ENCODE measurements around the gene ASXL3. TPM values are rescaled to one million over a fixed set of nuclear protein-coding genes. Genes with fewer than 3 reads are reported as not detected.
A peak's percentile ranks its signal among the peaks of the same experiment; 100 is the strongest.

Gene ASXL3
- total RNA-seq, 1 experiment from 2014 or later: 0.20 TPM

- DNase-seq (ENCODE audit: extremely low read depth, low read depth): no peak
These were observed 133.5 kb downstream of the ASXL3 start for GRCh38 chr18:33711514-33711913.

DNA sequence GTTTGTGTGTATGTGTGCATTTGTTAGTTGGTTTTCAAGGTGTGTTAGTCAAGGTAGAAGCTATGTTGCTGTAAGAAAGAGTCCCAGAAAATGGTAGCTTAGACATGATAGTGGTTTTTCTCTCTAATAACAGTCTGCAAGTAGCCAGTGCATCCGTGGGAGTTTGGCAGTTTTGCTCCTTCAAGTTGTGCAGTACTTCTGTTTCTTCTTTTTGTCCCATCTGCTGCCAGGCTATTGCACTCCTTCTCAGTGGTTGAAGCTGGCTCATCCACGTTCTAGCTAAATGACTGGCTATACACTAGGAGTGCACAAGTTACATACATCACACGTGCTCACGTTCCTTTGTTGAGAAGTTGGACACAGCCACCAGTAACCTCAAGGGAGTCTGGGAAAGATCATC, 134.7 kb downstream of the ASXL3 start:
- DNase-seq (ENCODE audit: extremely low read depth, low read depth): no peak

GRCh38 chr18:33716061-33716683, 138.2 kb downstream of the ASXL3 start:
- DNase-seq (ENCODE audit: extremely low read depth, low read depth): no peak

DNA sequence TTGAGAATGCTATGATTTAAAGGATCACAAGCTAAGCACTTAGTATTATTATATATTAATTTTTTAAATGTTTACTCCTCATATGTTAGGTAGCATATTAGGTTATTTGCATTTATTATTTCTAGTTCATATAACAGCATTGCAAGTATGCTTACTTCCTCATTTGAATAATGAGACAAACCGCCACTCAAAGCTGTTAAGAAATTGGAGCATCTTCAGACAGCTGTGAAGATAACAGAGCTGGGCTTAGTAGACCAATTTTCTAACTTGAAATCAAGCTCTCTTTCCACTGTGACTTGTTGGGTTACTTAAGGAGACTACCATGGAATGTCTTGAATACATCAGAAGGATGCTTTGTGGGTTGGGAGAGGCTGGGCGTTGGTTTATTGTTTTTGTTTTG, 139.3 kb downstream of the ASXL3 start:
- DNase-seq (ENCODE audit: extremely low read depth, low read depth): no peak

DNA sequence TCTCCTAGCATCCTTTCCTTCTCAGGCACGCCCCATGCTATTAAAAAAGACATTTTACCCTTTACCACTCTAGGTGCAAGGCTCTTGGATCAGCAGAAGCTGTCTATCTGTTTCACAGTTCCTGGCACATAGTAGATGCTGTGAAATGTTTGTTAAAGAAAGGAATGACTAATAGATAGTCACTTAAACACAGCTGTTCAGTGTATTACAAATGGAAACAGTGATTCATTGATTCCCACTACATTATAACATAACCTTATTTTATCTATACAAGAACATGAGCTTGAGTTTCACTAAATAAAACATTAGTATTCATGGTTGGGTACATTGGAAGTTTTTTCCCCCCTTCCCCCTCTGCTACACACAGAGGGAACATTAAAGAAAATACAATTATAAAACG, 142.1 kb downstream of the ASXL3 start:
- DNase-seq (ENCODE audit: extremely low read depth, low read depth): no peak

DNA sequence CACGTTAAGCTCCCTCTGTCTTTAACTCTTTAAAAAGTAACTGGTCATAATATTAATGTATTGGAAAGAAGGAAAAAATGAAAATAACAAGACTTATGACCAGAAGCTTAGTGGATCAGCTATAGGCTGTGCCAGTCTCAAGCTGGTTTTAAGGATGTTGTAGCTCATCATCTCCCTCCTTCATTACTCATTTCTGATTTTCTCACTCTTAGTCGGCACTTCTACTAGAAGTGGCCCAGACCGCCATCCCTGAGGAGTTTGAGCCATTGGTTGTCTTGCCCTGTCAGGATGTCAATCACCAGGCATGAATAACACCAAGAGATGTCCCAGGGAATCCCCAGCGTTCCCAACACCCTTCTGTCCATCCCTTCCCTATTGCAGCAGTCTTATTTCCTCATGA, 151.5 kb downstream of the ASXL3 start:
- no peak for DNase-seq (ENCODE audit: extremely low read depth, low read depth)

GRCh38 chr18:33733376-33733775, 155.4 kb downstream of the ASXL3 start:
- no peak for DNase-seq (ENCODE audit: extremely low read depth, low read depth)

DNA sequence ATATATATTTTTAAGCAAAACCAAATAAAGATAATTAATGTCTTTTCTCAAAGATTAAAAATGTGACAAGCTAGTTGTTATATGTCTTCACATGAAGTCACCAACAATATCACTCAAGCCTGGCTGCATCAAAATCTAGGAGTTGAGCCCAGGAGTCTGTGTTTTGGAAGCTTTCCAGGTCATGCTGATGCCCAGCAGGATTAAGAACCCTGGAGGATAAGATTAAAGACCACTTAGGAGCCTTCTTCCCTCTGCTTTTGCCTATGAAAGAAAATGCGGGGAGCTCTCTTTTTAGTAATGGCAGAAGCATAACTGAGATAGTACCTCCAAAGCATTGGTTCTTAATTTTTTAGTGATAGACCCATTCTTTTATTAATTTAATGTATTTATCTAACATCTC, 157.4 kb downstream of the ASXL3 start:
- no peak for DNase-seq (ENCODE audit: extremely low read depth, low read depth)

DNA sequence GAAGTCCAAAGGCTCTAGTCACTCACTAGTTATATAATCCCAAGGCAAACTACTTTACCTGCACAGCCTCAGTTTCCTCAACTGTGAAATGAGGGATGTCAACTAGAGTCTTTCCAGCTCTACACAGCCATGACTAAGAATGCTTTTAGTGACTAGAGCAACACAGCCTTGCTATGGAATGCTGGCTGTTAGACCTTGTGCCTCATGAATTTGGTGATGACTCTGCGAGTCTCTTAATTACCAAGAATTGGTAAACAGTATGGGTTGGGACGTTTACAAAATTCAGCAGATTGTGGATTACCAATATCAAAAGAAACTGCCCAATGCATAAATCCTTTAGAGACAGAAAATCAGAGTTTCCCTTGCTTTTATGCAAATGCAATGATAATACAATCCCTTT, 163.7 kb downstream of the ASXL3 start:
- no peak for DNase-seq (ENCODE audit: extremely low read depth, low read depth)

DNA sequence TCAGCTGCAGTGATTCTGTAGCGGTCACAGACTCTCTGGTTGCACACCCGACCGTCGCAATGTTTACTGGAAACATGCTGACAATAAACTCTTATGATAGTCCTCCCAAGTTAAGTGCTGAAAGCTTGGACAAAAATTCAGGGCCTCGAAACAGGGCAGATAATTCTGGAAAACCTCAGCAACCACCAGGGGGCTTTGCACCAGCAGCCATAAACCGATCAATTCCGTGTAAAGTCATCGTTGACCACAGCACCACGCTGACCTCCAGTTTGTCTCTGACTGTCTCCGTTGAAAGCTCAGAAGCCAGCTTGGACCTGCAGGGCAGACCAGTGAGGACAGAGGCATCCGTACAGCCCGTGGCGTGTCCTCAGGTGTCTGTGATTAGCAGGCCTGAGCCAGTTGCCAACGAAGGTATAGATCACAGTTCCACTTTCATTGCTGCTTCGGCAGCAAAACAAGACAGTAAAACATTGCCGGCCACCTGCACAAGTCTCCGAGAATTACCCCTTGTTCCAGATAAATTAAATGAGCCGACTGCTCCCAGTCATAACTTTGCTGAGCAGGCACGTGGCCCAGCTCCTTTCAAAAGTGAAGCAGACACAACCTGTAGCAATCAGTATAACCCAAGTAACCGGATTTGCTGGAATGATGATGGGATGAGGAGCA, 166.1 kb downstream of the ASXL3 start:
- no peak for DNase-seq (ENCODE audit: extremely low read depth, low read depth)

DNA sequence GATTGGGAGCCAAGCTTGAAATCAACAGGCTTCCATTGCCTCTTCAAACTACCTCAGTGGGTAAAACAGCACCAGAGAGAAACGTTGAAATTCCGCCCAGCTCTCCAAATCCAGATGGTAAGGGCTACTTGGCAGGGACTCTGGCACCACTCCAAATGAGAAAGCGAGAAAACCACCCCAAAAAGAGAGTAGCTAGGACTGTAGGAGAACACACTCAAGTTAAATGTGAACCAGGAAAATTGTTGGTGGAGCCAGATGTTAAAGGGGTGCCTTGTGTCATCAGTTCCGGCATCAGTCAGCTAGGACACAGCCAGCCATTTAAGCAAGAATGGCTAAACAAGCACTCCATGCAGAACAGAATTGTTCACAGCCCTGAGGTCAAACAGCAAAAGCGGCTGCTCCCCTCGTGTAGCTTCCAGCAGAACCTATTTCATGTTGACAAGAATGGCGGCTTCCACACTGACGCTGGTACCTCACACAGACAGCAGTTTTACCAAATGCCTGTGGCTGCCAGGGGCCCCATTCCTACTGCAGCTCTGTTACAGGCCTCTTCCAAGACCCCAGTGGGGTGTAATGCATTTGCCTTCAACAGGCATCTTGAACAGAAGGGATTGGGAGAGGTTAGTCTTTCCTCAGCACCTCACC, 167.3 kb downstream of the ASXL3 start:
- DNase-seq (ENCODE audit: extremely low read depth, low read depth): no peak

GRCh38 chr18:33745871-33746545, 168.0 kb downstream of the ASXL3 start:
- no peak for DNase-seq (ENCODE audit: extremely low read depth, low read depth)

- no peak for DNase-seq (ENCODE audit: extremely low read depth, low read depth)
These were observed 171.8 kb downstream of the ASXL3 start for GRCh38 chr18:33749834-33750233.

DNA sequence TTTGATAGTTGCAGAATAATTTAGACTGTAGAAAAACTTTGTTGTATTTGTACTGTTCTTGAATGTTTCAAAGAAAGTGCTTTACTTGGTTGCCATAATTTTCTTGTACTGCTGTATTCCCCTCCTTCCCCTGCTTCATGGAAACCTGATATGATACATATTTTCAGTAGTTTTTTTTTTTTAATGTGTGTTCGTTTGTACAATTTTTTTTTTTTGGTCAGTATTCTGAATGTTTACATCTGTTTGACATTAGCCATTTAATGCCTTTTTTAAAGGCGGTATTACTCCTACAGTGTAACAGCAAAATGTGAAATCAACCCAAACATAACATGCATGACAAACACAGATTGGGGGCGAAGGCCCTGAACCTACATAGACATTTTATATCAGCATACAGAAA, 172.3 kb downstream of the ASXL3 start:
- no peak for DNase-seq (ENCODE audit: extremely low read depth, low read depth)

DNA sequence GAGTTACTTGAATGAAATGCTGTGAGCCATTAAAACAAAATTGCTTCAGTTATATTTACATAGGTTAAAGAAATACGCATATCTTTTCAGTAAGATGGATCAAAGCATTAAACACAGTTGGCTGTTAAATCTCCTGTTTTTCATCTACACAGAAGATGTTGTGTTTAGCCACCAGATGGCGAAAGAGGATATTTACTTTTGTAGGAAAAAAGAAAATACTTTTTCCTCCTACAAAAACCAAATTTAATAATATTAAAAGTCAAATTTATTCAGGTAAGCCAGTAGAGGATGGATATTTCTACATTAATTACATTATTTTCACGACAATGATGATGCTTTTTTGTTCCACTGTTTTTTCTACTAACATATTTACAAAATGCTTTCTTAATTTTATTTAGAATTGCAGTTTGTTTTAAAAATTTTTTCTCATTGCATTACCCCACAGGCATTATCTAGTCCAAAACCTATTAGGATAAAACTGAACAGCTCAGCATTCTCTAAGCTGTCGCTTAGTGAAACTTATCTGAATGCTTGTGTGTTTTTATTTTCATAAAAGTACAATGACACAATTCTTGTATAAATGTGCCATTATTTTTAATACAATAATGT, 173.7 kb downstream of the ASXL3 start:
- DNase-seq (ENCODE audit: extremely low read depth, low read depth): peak; percentile 9

DNA sequence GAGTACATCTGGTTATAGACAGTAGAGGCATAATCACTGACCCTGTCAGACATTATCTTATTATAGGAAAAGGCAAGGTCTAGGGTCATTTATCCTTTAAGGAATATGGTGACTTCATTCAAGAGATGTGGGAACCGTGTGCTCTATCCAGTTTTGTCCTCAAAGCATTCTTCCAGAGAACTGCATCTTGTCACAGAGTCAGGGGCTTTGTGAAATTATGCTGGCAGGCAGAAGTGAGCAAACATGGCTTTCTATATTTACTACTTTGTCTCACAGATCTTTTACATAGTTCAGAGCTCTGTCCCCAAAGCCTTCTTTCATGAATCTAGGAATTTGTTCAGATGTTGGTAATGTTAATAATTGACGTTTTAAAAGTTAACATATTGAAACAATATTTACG, 177.4 kb downstream of the ASXL3 start:
- DNase-seq (ENCODE audit: extremely low read depth, low read depth): no peak

DNA sequence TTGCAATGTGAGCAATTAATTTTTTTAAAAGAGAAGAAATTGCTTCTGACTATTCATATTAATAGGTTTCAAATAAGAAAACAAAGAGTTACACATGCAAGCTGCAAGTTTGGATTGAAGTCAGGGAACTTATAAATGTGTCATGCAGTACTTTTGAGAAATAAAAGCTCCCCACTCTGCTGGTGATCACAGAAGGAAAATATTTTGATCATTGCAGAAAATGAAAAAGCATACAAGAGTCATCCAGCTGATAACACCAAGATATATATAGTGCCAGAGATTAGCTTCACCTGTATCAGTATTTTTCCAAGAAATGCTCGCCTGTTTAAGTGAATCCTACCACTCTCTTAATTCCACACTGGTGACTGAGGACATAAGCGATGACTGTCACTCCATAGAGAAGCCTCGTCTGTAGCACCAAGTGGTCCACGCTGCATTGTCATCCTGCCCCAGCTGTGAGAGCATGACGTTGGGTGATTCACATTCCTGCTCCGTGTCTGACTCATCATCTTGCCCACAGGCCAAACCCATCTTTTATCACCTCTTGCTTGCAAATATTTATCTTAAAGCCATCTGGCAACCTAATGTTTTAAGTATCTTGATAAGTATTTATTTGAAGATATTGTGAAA, 178.0 kb downstream of the ASXL3 start:
- DNase-seq (ENCODE audit: extremely low read depth, low read depth): peak; percentile 66

GRCh38 chr18:33757037-33757436, 179.0 kb downstream of the ASXL3 start:
- no peak for DNase-seq (ENCODE audit: extremely low read depth, low read depth)

- DNase-seq (ENCODE audit: extremely low read depth, low read depth): peak; percentile 12
These were observed 183.3 kb downstream of the ASXL3 start for GRCh38 chr18:33761363-33761762.

- DNase-seq (ENCODE audit: extremely low read depth, low read depth): no peak
These were observed 203.4 kb downstream of the ASXL3 start for GRCh38 chr18:33781429-33781828.
